B cell (primary cell): ENCODE measurements around the gene SEMA3E. TPM values are rescaled to one million over a fixed set of nuclear protein-coding genes. Genes with fewer than 3 reads are reported as not detected.

Source experiments
- ATAC-seq: fragments of 200-7000 bp; cut with Tn5 transposase; one replicate; pipeline ENCODE4 v1.10.0; 2021; ENCODE audit warnings: low read depth, mild to moderate bottlenecking, moderate number of reproducible peaks, moderate library complexity
- CTCF ChIA-PET: fragments of 350-600 bp; sonication (Branson Sonifier 250); formaldehyde crosslinking; loops from one replicate; lab custom pipeline; 2021; ENCODE audit warnings: antibody characterized with exemption, inconsistent platforms; lab: Charles Lee
- POLR2A ChIA-PET: fragments of 350-600 bp; sonication (Branson Sonifier 250); formaldehyde crosslinking; loops from one replicate; lab custom pipeline; 2021; ENCODE audit warnings: antibody characterized with exemption; lab: Charles Lee
- DNase-seq: peaks from one replicate; pipeline ENCODE4 v3.0.0; 2013
- H2AFZ ChIP-seq: 2 replicates; pipeline ENCODE4 v1.6.1; 2012; ENCODE audit warnings: mild to moderate bottlenecking, low read depth, low read length; ENCODE audit not compliant: insufficient read depth, poor library complexity, severe bottlenecking
- H3K27ac ChIP-seq, 2 donors: 1 replicate in 1 of 2; 2 replicates in 1 of 2; pipeline ENCODE4 v1.5.1; 2012 to 2013; ENCODE audit warnings: low read length in 2 of 2, mild to moderate bottlenecking in 2 of 2, moderate library complexity in 1 of 2
- H3K27me3 ChIP-seq, 4 experiments: fragments of 200-600 bp in 1 of 4; sonication (generic) in 1 of 4; replicated peaks in 1 of 4; 1 replicate in 2 of 4; 2 replicates in 2 of 4; pipeline versions ENCODE4 v1.6.1 to v1.7.0; 2013 to 2016; ENCODE audit warnings: low read length in 3 of 4, mild to moderate bottlenecking in 2 of 4, mixed read lengths in 1 of 4, moderate library complexity in 1 of 4; ENCODE audit not compliant: insufficient read depth in 4 of 4, control insufficient read depth in 3 of 4; ENCODE audit errors: control extremely low read depth in 1 of 4
- H3K36me3 ChIP-seq, 2 experiments: replicated peaks in 1 of 2; 1 replicate in 1 of 2; 2 replicates in 1 of 2; pipeline versions ENCODE4 v1.6.1 to v1.7.1; 2013; ENCODE audit warnings: low read length in 1 of 2; ENCODE audit not compliant: insufficient read depth in 2 of 2, control insufficient read depth in 1 of 2; ENCODE audit errors: control extremely low read depth in 1 of 2, extremely low read depth in 1 of 2
- H3K4me1 ChIP-seq, 2 donors: fragments of 200-600 bp in 1 of 2; sonication (generic) in 1 of 2; 1 replicate in 1 of 2; 2 replicates in 1 of 2; pipeline versions ENCODE4 v1.5.1 to v1.6.1; 2013 to 2017; ENCODE audit warnings: low read length in 2 of 2; ENCODE audit not compliant: control insufficient read depth in 2 of 2, insufficient read depth in 2 of 2
- H3K4me2 ChIP-seq: replicated peaks from 2 replicates; pipeline ENCODE3; 2012; ENCODE audit warnings: mild to moderate bottlenecking, low read depth, low read length; ENCODE audit not compliant: poor library complexity, severe bottlenecking
- H3K4me3 ChIP-seq, 5 experiments: fragments of 200-600 bp in 1 of 5; sonication (generic) in 1 of 5; 1 replicate in 3 of 5; 2 replicates in 2 of 5; pipeline versions ENCODE4 v1.5.1 to v1.7.0; 2011 to 2016; ENCODE audit warnings: low read length in 4 of 5, mild to moderate bottlenecking in 4 of 5, low read depth in 2 of 5, control low read depth in 1 of 5, moderate library complexity in 1 of 5; ENCODE audit not compliant: insufficient read depth in 1 of 5; ENCODE audit errors: control extremely low read depth in 1 of 5, extremely low read depth in 1 of 5
- H3K79me2 ChIP-seq: fragments of 200-600 bp; sonication (generic); one replicate; pipeline ENCODE4 v1.6.0; 2016; ENCODE audit warnings: low read length; ENCODE audit not compliant: control insufficient read depth, insufficient read depth
- H3K9ac ChIP-seq: fragments of 200-600 bp; sonication (generic); 2 replicates; pipeline ENCODE4 v1.6.1; 2017; ENCODE audit warnings: mild to moderate bottlenecking, low read length, moderate library complexity
- H3K9me3 ChIP-seq, 3 donors: one replicate each; pipeline versions ENCODE4 v1.6.1 to v1.7.1; 2013; ENCODE audit warnings: low read length in 2 of 3; ENCODE audit not compliant: control insufficient read depth in 2 of 3, insufficient read depth in 1 of 3; ENCODE audit errors: control extremely low read depth in 1 of 3
- H4K20me1 ChIP-seq: 2 replicates; pipeline ENCODE4 v1.6.0; 2012; ENCODE audit warnings: mild to moderate bottlenecking, low read length; ENCODE audit not compliant: insufficient read depth, control insufficient read depth, poor library complexity, severe bottlenecking
- H3K27ac Mint-ChIP-seq: one replicate; pipeline ENCODE4 v1.8.0; 2021; ENCODE audit warnings: mixed read lengths
- H3K27me3 Mint-ChIP-seq: one replicate; pipeline ENCODE4 v1.8.0; 2021; ENCODE audit warnings: mixed read lengths
- H3K4me1 Mint-ChIP-seq: one replicate; pipeline ENCODE4 v1.8.0; 2021; ENCODE audit warnings: mixed read lengths
- H3K4me3 Mint-ChIP-seq: one replicate; pipeline ENCODE4 v1.8.0; 2021; ENCODE audit warnings: mixed read lengths
- H3K9me3 Mint-ChIP-seq: one replicate; pipeline ENCODE4 v1.8.0; 2022; ENCODE audit warnings: mixed read lengths; ENCODE audit not compliant: insufficient read depth
- CTCF ChIP-seq: fragments of 200-600 bp; IDR thresholded peaks from one replicate; pipeline ENCODE4 v1.8.0; 2022; ENCODE audit warnings: antibody characterized with exemption, mild to moderate bottlenecking
- EZH2 ChIP-seq: IDR thresholded peaks from 2 replicates; pipeline ENCODE4 v1.6.1; 2012; ENCODE audit warnings: borderline replicate concordance, low read depth, mild to moderate bottlenecking, moderate library complexity, low read length; ENCODE audit not compliant: insufficient read depth, poor library complexity, severe bottlenecking
- WGBS: methylation state at CpG from one replicate; pipeline ENCODE4 v1.1.5; 2013; ENCODE audit warnings: missing lambda C conversion rate; ENCODE audit not compliant: insufficient coverage; 5-methylcytosine and 5-hydroxymethylcytosine counted together
- intact Hi-C: fragments of 100-400 bp; cut with micrococcal nuclease; formaldehyde crosslinking; loops from one replicate; pipeline ENCODE4 v1.10.0; 2022
- polyA plus RNA-seq: library from polyadenylated mRNA; depleted of rRNA; stranded (reverse); fragments of >200 nt; gene quantifications from 2 replicates; pipeline ENCODE4 v1.2.3, GENCODE V29; 2012
- total RNA-seq, 2 donors: library from RNA; stranded (reverse); fragments of 120-200 nt in 1 of 2; gene quantifications; 1 replicate in 1 of 2; 2 replicates in 1 of 2; pipeline versions ENCODE4 v1.2.3 to v1.2.4, GENCODE V29; 2013 to 2022

The SEMA3E gene
- total and polyA plus RNA-seq, 2 donors (not counting 1 experiment from before 2014, with no cell fraction given) = not detected

GRCh38 chr7:83689855-83690254 is 40.9 kb upstream of the SEMA3E start:
- no peaks in the 10 kb centered on the region for H3K9me3 ChIP-seq
- CTCF ChIA-PET = no interaction called here
- intact Hi-C loops = no loop called here
- no peak for ATAC-seq
- H3K4me1 ChIP-seq = no peaks in the 10 kb centered on the region
- no CpG with 5 or more reads among the region's 1 CpG for WGBS
- POLR2A ChIA-PET = no interaction called here
- no peaks in the 10 kb centered on the region for H3K79me2 ChIP-seq
- no peaks in the 10 kb centered on the region for H3K27me3 ChIP-seq
- H2AFZ ChIP-seq = no peak overlapping the region
- no peak for DNase-seq
- no peak overlapping the region for H3K9ac ChIP-seq
- TF ChIP-seq CTCF (no peak), EZH2 (no peak)
- no peaks in the 10 kb centered on the region for H3K4me1 Mint-ChIP-seq
- H3K27me3 Mint-ChIP-seq = no peaks in the 10 kb centered on the region
- no peak overlapping the region for H3K4me3 ChIP-seq
- no peaks in the 10 kb centered on the region for H4K20me1 ChIP-seq
- H3K9me3 Mint-ChIP-seq = peaks cover under 1% of the 10 kb centered on the region
- H3K4me3 Mint-ChIP-seq = no peak overlapping the region
- no peaks in the 10 kb centered on the region for H3K36me3 ChIP-seq
- H3K4me2 ChIP-seq = no peak overlapping the region
- no peak overlapping the region for H3K27ac Mint-ChIP-seq
- H3K27ac ChIP-seq = no peak overlapping the region

- ATAC-seq = no peak
- CTCF ChIA-PET = no interaction called here
- TF ChIP-seq EZH2 (no peak), CTCF (no peak)
- H3K79me2 ChIP-seq = no peaks in the 10 kb centered on the region
- no peaks in the 10 kb centered on the region for H4K20me1 ChIP-seq
- intact Hi-C loops = no loop called here
- no peak overlapping the region for H3K27ac ChIP-seq
- H3K27me3 ChIP-seq = no peaks in the 10 kb centered on the region
- no peaks in the 10 kb centered on the region for H3K36me3 ChIP-seq
- no peak overlapping the region for H3K27ac Mint-ChIP-seq
- H3K4me2 ChIP-seq = no peak overlapping the region
- no peak for DNase-seq
- H3K27me3 Mint-ChIP-seq = no peaks in the 10 kb centered on the region
- no peak overlapping the region for H3K4me3 Mint-ChIP-seq
- POLR2A ChIA-PET = no interaction called here
- peaks cover 2% of the 10 kb centered on the region for H3K9me3 Mint-ChIP-seq
- H3K9me3 ChIP-seq = no peaks in the 10 kb centered on the region
- H3K4me1 ChIP-seq = no peaks in the 10 kb centered on the region
- WGBS = no CpG with 5 or more reads among the region's 1 CpG
- no peak overlapping the region for H3K4me3 ChIP-seq
- no peak overlapping the region for H3K9ac ChIP-seq
- H2AFZ ChIP-seq = no peak overlapping the region
- no peaks in the 10 kb centered on the region for H3K4me1 Mint-ChIP-seq
These were observed 37.5 kb upstream of the SEMA3E start for GRCh38 chr7:83686416-83686815.
